GM06990 (cell line): ENCODE results near the gene WT1.

Source experiments
- DNase-seq: peaks from one replicate; pipeline ENCODE4 v3.0.0-alpha.2; 2011; ENCODE audit not compliant: insufficient read length; ENCODE audit errors: extremely low read depth
- H3K27me3 ChIP-seq: replicated peaks from 2 replicates; pipeline ENCODE4 v1.6.0; 2011; ENCODE audit warnings: low read length; ENCODE audit not compliant: control insufficient read depth, insufficient read depth
- H3K36me3 ChIP-seq: 2 replicates; pipeline ENCODE4 v1.5.1; 2011; ENCODE audit warnings: low read length; ENCODE audit not compliant: control insufficient read depth, insufficient read depth
- H3K4me3 ChIP-seq: replicated peaks from 2 replicates; pipeline ENCODE4 v1.5.1; 2011; ENCODE audit warnings: low read depth, mild to moderate bottlenecking, control low read depth, low read length
- CTCF ChIP-seq: IDR thresholded peaks from 2 replicates; pipeline ENCODE4 v1.5.1; 2011; ENCODE audit warnings: low read length, control low read depth, mild to moderate bottlenecking, inconsistent platforms; ENCODE audit not compliant: insufficient read depth, poor library complexity, severe bottlenecking

WT1 gene

GRCh38 chr11:32433914-32434355, 1.4 kb downstream of the WT1 start:
- no peaks in the 10 kb centered on the region for H3K36me3 ChIP-seq
- H3K4me3 ChIP-seq: no peak overlapping the region
- no peaks in the 10 kb centered on the region; the same call in 1 of the 2 replicates for H3K27me3 ChIP-seq
- no peak for TF ChIP-seq CTCF
- no peak for DNase-seq

DNA sequence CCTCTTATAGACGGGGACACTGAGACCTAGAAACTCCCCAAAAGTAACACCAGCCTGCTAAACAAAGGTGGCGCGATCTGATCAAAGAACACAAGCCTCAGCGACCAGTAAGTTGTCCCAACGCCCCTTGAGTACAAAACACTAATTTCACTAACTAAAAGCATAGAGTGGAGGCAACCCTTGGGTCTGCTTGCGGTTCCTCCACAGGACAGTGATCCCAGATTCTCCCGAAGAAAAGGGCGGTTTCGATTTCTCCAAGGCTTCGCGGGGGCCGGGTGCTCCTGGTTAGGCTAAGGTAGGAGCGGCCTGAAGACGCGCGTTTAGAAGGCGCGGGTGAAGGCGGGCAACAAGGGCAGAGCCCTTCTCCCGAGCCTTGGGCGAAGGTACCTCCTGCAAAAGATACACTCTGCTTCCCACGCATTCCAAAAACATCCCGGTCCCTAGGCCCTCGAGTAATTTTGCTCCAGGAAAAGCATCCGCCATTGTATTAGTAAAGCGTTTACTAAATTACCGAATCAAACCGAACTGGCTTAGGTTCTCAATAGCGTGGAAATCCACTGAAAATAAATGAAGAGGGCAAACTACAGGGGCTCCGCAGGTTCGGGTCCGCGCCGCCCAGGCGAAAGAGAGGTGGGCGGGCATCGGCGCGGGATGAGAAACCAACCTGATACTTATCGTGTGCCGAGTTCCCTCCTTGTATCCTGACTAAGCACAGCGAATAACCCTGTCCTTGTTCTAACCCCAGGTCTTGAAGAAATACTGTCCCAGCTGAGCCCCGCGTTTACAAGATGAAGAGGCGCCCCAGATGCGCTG, 2.0 kb downstream of the WT1 start:
- Histone ChIP-seq H3K27me3 (no peaks in the 10 kb centered on the region; the same call in 1 of the 2 replicates), H3K36me3 (no peaks in the 10 kb centered on the region), H3K4me3 (no peak overlapping the region)
- no peak for TF ChIP-seq CTCF
- DNase-seq: no peak

GRCh38 chr11:32432565-32432964, 2.8 kb downstream of the WT1 start:
- no peaks in the 10 kb centered on the region for H3K36me3 ChIP-seq
- no peak for DNase-seq
- no peak for TF ChIP-seq CTCF
- H3K27me3 ChIP-seq: no peaks in the 10 kb centered on the region; the same call in 1 of the 2 replicates
- H3K4me3 ChIP-seq: no peak overlapping the region

DNA sequence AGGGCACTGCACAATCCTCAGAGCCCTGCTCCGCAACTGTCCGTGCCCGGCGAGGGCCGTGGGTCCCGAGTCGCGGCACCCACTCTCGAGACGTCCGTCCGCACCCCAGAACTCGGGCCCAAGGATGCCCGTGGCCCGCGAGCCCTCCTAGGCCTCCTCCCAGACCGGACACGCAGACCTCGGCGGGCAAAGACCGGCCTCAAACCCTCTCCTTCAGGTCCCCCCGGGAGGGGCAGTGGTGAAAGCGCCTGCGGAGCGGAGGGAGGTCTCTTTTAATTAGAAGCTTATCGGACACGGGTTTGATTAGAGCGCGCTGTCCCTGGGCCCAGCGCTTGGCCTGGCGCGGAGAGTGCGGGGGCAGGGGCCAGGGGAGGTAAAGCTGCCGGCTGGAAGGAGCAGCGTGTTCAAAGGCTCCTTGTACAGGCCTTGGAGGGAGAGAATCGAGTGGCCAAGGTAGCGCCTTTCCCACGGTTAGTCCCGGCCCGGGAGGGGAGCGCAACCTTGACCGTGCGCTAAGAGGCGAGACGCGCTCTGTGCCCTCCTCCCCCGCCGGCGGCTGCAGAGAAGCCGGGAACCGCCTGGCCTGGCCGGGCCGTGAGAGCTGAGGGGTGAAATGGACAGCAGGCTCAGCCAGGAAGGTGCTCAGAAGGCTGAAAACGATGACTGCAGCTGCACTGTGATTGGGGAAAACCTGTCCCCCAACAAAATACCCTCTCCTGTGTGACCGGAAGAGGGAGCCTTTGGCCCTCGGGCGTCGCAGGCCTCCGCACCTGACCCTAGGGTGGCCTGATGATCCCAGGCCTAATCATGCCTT, 4.6 kb downstream of the WT1 start:
- DNase-seq: no peak
- Histone ChIP-seq H3K36me3 (no peaks in the 10 kb centered on the region), H3K4me3 (no peak overlapping the region), H3K27me3 (no peaks in the 10 kb centered on the region; the same call in 1 of the 2 replicates)
- no peak for TF ChIP-seq CTCF

DNA sequence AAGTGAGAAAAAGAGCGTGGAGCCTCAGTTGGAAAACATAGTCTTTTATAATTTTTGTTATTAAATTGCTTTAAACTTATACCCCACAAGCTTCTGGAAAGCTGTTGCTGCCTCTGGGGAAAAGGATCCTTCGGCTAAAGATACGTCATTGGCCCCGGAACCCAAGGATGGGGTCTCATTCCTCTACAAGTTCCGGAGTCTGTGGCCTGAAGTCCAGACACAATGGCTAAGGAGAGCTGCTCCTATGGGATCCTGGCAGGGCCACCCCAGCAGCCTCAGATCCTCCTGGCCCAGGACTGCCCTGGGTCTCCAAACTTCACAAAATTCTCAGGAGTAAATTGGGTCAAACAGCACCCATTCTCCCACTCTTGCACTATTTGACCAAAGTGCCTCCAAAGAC, 5.9 kb downstream of the WT1 start:
- Histone ChIP-seq H3K4me3 (no peak overlapping the region), H3K27me3 (no peaks in the 10 kb centered on the region; the same call in 1 of the 2 replicates), H3K36me3 (no peaks in the 10 kb centered on the region)
- no peak for DNase-seq
- no peak for TF ChIP-seq CTCF
